ENCODE results near the gene ZNF212.

GRCh38 chr7:149226840-149227494 lies 12.5 kb upstream of the ZNF212 start:
- TF ChIP-seq CTCF (IDR thresholded peaks at IDR 0.05; ENCODE audit: low read depth, low read length, poor library complexity, severe bottlenecking) (no peak), EZH2phosphoT487 (IDR thresholded peaks at IDR 0.05; ENCODE audit: borderline replicate concordance, low read length) (no peak)

Data from DOHH2 (cell line).